DOHH2 (cell line): Measurements from ENCODE around the gene ARID3A.

Source experiments
- H3F3A ChIP-seq: fragments of 200-600 bp; sonication (generic), shearing (Covaris generic); 2 replicates; pipeline ENCODE4 v1.6.0; 2016; ENCODE audit warnings: antibody characterized with exemption, mild to moderate bottlenecking; ENCODE audit not compliant: control insufficient read depth, insufficient read depth
- H3K27ac ChIP-seq: fragments of 200-600 bp; sonication (generic); 2 replicates; pipeline ENCODE4 v1.5.1; 2014; ENCODE audit warnings: low read depth, mild to moderate bottlenecking, low read length, moderate library complexity
- H3K27me3 ChIP-seq: fragments of 200-600 bp; sonication (generic); 2 replicates; pipeline ENCODE4 v1.6.1; 2014; ENCODE audit warnings: mild to moderate bottlenecking, low read length, mixed read lengths; ENCODE audit not compliant: control insufficient read depth
- H3K36me3 ChIP-seq: fragments of 200-600 bp; sonication (generic); 2 replicates; pipeline ENCODE4 v1.6.1; 2014; ENCODE audit warnings: mild to moderate bottlenecking, low read length, moderate library complexity, mixed read lengths; ENCODE audit not compliant: control insufficient read depth
- H3K4me1 ChIP-seq: fragments of 200-600 bp; sonication (generic); 2 replicates; pipeline ENCODE4 v1.6.1; 2014; ENCODE audit warnings: mild to moderate bottlenecking, low read length, mixed read lengths; ENCODE audit not compliant: control insufficient read depth
- H3K4me2 ChIP-seq: fragments of 200-600 bp; sonication (generic); 2 replicates; pipeline ENCODE4 v1.6.0; 2014; ENCODE audit warnings: mild to moderate bottlenecking, low read length, moderate library complexity
- H3K4me3 ChIP-seq: fragments of 200-600 bp; sonication (generic); 2 replicates; pipeline ENCODE4 v1.5.1; 2014; ENCODE audit warnings: mild to moderate bottlenecking, low read length, mixed read lengths
- H3K79me2 ChIP-seq: fragments of 200-600 bp; sonication (generic); 2 replicates; pipeline ENCODE4 v1.6.1; 2014; ENCODE audit warnings: mild to moderate bottlenecking, low read length, mixed read lengths; ENCODE audit not compliant: control insufficient read depth
- H3K9me2 ChIP-seq: fragments of 200-600 bp; sonication (generic); replicated peaks from 2 replicates; pipeline ENCODE4 v1.6.1; 2014; ENCODE audit warnings: mild to moderate bottlenecking, low read length, mixed read lengths; ENCODE audit not compliant: control insufficient read depth
- H3K9me3 ChIP-seq: fragments of 200-600 bp; sonication (generic); 2 replicates; pipeline ENCODE4 v1.6.1; 2014; ENCODE audit warnings: antibody characterized with exemption, low read length, mixed read lengths; ENCODE audit not compliant: control insufficient read depth, insufficient read depth
- H4K20me1 ChIP-seq: fragments of 200-600 bp; sonication (generic); 2 replicates; pipeline ENCODE4 v1.6.0; 2014; ENCODE audit warnings: low read depth, mild to moderate bottlenecking, antibody characterized with exemption, low read length, moderate library complexity; ENCODE audit not compliant: control insufficient read depth, insufficient read depth
- CTCF ChIP-seq: fragments of 200-600 bp; sonication (generic); IDR thresholded peaks from one replicate; pipeline ENCODE4 v1.5.1; 2014; ENCODE audit warnings: antibody characterized with exemption, mild to moderate bottlenecking, low read depth, low read length; ENCODE audit not compliant: poor library complexity, severe bottlenecking
- EZH2phosphoT487 ChIP-seq: fragments of 200-600 bp; sonication (generic); IDR thresholded peaks from 2 replicates; pipeline ENCODE4 v1.6.1; 2017; ENCODE audit warnings: borderline replicate concordance, mild to moderate bottlenecking, antibody characterized with exemption, low read length, moderate library complexity, mixed read lengths

ARID3A gene

GRCh38 chr19:879711-880438 is 46.0 kb upstream of the ARID3A start:
- no peak overlapping the region for H3K4me2 ChIP-seq
- H3K9me2 ChIP-seq, result no peaks in the 10 kb centered on the region
- TF ChIP-seq CTCF (no peak), EZH2phosphoT487 (no peak)
- H3K4me3 ChIP-seq, result no peak overlapping the region
- H3K4me1 ChIP-seq, result no peaks in the 10 kb centered on the region
- no peaks in the 10 kb centered on the region for H3K27me3 ChIP-seq
- no peaks in the 10 kb centered on the region for H3F3A ChIP-seq
- H3K36me3 ChIP-seq, result peaks cover 3% of the 10 kb centered on the region; the same call in 1 of the 2 replicates
- no peaks in the 10 kb centered on the region for H4K20me1 ChIP-seq
- no peaks in the 10 kb centered on the region for H3K79me2 ChIP-seq
- H3K9me3 ChIP-seq, result no peaks in the 10 kb centered on the region
- H3K27ac ChIP-seq, result no peak overlapping the region

DNA sequence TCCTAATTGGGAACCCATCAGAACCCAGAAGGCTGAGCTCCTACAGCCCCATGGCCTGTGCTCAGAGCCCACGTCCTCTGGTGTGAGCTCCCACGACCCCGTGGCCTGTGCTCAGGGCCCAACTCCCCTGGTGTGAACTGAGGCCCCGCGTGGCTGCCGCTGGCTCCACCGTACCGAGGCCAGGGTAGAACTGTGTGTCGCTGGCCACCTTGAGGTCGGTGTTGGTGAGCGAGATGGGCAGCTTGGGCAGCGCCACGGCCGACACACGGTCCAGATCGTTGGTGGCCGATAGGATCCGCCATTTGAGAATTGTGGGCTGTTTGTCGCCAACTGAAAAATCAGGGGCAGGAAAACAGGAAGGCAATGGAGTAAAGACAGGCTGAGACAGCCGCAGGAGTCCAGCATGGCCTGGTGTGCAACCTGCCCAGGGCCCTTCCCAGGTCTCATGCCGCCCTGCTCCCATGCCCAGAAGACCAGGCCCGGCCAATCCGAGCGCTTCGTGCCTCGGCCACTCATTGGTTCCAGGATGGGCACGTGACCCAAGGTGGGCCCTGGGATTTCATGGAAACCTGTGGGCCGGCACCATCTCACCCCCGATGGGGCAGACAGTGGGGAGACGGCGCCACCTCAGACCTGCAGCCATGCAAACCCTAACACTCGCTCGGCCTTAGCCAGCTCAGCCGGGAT is 44.3 kb upstream of the ARID3A start:
- H3F3A ChIP-seq, result no peaks in the 10 kb centered on the region
- H3K36me3 ChIP-seq, result peaks cover 5% of the 10 kb centered on the region; the same call in 1 of the 2 replicates
- no peaks in the 10 kb centered on the region for H3K79me2 ChIP-seq
- no peaks in the 10 kb centered on the region for H4K20me1 ChIP-seq
- no peak for TF ChIP-seq EZH2phosphoT487
- no peaks in the 10 kb centered on the region for H3K4me1 ChIP-seq
- no peaks in the 10 kb centered on the region for H3K9me2 ChIP-seq
- H3K4me3 ChIP-seq, result no peak overlapping the region
- no peaks in the 10 kb centered on the region for H3K27me3 ChIP-seq
- H3K9me3 ChIP-seq, result no peaks in the 10 kb centered on the region
- H3K4me2 ChIP-seq, result no peak overlapping the region
- no peak overlapping the region for H3K27ac ChIP-seq

DNA sequence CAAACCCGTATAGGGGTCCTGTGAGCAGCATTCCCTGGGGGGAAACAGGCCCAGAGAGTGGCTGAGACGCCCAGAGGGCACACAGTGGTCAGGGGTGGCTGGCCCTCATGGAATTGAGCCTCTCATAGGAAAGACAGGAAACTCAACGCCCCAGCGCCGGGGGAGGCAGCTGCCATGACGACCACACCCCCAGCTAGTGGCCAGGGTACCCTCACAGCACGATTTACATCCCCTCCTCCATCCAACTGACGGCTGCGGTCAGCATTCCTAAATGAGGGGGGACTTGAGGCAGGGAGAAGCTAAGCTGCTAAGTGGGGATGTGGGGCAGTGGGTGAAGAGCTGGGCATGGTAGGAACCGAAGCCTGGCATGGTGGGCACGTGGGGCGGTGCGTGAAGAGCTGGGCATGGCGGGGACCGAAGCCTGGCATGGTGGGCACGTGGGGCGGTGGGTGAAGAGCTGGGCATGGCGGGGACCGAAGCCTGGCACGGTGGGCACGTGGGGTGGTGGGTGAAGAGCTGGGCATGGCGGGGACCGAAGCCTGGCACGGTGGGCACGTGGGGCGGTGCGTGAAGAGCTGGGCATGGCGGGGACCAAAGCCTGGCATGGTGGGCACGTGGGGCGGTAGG is 42.9 kb upstream of the ARID3A start:
- peaks cover 5% of the 10 kb centered on the region; the same call in 1 of the 2 replicates for H3K36me3 ChIP-seq
- no peaks in the 10 kb centered on the region for H3K9me2 ChIP-seq
- H4K20me1 ChIP-seq, result no peaks in the 10 kb centered on the region
- no peak overlapping the region for H3K27ac ChIP-seq
- H3F3A ChIP-seq, result no peaks in the 10 kb centered on the region
- no peak overlapping the region for H3K4me3 ChIP-seq
- H3K79me2 ChIP-seq, result no peaks in the 10 kb centered on the region
- no peak for TF ChIP-seq CTCF
- no peak for TF ChIP-seq EZH2phosphoT487
- H3K4me1 ChIP-seq, result no peaks in the 10 kb centered on the region
- H3K4me2 ChIP-seq, result no peak overlapping the region
- H3K9me3 ChIP-seq, result no peaks in the 10 kb centered on the region
- no peaks in the 10 kb centered on the region for H3K27me3 ChIP-seq
